Fibroblast of upper back skin (primary cell): ENCODE measurements around the gene DAB1.

ENCODE experiments used
- DNase-seq: peaks from one replicate; pipeline ENCODE4 v3.0.0-alpha.2; 2013

Gene DAB1

DNA sequence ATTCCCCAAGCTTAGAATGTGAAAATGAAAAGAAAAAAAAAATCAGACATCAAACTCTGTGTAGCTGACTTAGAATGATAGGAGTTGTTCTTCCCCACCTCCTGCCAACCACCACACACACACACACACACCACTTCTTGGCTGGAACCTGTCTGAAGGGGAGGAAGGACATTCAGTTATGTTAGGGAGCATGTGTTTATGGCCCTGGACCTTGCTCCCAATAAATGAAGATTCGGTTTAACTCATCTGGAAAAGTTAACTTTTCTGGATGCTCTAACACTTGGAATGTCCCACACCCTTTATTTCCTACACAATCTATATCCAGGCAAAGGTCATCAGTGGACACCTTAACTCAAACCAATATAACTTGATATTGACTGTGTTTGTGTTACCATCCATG lies 112.4 kb downstream of the DAB1 start:
- DNase-seq: no peak

DNA sequence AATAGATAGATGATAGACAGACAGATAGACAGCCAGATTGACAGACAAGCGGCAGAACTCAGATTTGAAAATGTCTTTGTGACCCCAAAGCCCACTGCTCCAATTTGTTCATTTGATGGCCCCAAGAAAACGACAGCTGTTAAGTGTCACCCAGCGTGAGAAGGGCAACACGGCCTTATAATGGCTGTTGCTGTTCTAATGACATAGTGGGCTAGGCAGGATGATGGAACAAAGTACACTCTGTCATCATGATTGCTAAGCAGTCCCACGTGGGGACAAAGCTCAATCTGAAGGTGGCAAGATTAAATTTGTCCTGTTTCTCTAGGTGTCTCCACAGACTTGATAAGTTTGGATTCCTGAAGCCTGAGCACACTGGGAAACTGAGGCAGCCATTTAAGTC lies 112.9 kb downstream of the DAB1 start:
- no peak for DNase-seq

GRCh38 chr1:57309630-57310029 lies 114.2 kb downstream of the DAB1 start:
- no peak for DNase-seq

GRCh38 chr1:57307392-57308170 lies 116.3 kb downstream of the DAB1 start:
- no peak for DNase-seq

GRCh38 chr1:57304591-57304990 lies 119.3 kb downstream of the DAB1 start:
- DNase-seq: no peak

DNA sequence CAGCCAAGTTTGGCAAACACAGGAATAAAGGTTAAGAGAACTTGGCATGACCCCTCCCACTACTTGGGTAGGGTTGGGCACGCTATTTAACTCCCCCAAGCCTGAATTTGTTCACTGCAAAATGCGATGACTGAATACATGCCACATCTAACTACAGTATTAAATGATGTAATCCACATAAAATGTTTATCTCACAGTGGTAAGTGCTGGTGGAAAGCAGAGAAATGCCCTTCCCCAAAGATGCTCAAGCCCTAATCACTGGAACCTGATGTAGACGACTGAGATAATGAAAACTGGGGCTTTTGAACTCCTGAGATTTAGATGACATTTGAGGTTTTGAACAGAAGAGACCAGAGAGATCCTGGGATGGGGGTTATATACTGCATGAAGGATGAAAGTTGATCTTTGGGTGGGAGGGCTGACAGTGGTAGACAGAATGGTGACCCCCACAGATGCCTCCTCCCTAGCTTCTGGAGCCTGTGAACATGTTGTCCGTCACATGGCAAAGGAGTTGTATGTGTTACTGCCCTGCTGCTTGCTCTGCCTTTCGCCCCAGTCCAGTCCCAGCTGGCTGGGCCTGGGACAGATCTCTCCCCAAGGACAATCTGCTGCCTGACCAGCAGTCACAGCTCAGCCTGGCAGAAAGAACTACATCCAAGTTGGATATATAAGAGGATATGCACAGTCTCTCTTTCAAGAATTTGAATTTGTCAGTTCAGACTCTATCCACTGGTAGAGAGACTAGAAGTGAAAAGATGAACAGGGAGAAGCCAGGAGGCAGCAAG lies 120.9 kb downstream of the DAB1 start:
- DNase-seq: no peak

GRCh38 chr1:57300186-57300585 lies 123.7 kb downstream of the DAB1 start:
- no peak for DNase-seq

DNA sequence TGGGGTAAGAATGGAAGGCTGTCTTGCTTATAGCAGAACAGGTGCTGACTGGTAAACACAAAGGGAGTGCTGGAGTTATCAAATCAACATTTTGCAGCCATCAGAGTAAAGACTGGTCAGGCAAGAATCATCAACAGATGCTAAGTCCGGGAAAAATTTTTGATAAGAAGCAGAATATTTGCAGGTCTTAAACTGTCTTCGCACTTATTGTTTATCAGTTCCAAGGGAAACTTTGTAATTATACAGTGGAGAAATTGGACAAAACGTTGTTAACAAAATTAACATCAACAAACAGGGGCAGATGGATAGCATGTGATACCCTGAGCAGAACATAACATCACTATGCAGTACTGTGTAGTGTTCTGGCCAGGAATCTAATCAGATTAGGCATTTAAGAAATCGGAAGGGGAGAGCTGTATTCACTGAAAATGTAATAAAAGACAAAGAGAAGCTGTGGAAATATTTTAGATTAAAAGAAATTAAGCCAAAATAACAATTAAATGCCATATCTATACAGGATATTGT lies 127.1 kb downstream of the DAB1 start:
- DNase-seq: no peak

DNA sequence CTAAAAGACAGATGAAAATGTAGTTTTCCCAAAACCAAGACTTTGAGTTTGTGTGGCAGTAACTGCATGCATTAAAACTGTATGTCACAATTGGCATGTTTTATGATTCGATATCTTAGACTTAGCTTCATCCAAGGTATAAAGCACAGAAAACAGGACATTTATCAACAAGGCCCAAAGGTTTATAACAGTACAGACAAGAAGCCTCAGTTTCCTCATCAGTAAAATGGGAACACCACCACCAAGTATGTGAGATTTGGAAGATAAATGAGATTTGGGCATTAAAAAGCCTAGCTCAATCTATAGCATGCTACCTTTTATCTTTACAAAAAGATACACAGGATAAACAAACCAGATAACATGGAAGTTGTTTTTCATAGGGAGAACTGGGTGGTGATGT lies 128.5 kb downstream of the DAB1 start:
- no peak for DNase-seq

DNA sequence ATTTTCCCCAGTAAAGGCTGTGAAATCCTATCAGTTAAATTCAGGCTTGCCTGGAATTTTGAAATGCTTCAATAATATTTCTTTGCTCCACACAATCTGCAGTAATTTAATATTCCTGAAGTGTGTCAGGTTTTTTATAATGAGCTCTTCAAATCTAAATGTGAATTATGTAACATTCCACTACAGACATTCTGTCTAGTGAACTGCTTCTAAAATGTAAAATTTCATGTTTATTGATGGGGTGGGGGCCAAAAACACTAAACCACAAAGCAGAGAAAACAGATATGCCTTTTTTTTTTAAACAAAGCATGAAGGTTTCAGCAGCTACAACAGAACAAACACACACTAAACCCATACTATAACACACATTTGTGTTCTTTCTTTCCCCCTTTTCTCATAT lies 129.7 kb downstream of the DAB1 start:
- no peak for DNase-seq

DNA sequence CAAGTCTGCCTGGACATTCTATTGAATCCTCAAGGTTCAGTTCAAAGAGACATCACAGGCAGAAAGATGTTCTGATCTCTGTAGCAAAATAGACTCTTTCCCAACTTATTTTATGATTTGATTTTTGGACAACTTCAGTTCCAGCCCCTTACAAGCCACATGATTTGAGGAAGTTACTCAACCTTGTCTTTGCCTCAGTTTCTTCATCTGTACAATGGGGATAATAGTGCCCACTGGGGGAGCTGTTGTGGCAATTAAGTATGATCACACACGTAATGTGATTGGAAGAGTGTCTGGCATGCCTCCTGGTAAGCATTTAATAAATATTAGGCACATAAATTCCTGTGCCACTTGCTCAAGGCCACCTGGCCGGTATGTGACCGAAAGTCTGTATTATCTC lies 130.6 kb downstream of the DAB1 start:
- no peak for DNase-seq

- DNase-seq: no peak
Measured at GRCh38 chr1:57289781-57290180, 134.1 kb downstream of the DAB1 start.

DNA sequence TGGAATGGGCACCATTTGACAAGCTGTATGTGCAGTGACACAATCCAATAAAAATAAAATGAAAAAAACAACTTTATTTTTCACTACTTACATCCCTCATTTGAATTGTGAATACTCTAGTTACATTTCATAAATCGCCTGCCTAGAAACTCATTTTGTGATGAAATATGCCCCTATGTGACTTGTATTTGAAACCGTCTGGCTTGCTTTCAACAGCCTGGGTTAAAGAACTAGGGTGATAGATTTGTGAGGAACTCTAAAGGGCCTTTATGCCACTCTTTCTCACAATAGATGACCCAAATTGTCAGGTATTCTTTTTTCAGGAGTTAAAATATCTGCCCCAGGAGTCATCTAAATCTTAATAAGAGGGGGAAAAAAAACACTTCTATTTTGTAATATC lies 137.9 kb downstream of the DAB1 start:
- DNase-seq: no peak

GRCh38 chr1:57282411-57282810 lies 141.4 kb downstream of the DAB1 start:
- no peak for DNase-seq

DNA sequence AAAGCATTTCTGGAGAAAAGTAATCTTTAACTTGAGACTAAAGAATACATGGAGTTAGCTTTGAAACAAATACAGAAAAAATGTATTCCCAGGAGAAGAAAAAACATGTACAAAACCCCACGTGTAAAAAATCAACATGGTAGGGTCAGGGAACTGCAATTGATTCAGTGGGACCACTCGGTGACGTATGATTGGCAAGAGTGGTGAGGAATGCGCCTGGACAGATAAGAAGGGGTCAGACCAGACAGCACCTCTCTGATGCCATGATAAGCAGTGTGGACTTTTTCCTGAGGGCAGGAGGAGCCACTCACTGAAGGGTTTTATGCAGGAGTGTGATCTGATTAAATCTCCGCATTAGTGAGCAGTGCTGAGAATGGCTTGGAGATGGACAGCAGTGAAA lies 142.5 kb downstream of the DAB1 start:
- DNase-seq: no peak

DNA sequence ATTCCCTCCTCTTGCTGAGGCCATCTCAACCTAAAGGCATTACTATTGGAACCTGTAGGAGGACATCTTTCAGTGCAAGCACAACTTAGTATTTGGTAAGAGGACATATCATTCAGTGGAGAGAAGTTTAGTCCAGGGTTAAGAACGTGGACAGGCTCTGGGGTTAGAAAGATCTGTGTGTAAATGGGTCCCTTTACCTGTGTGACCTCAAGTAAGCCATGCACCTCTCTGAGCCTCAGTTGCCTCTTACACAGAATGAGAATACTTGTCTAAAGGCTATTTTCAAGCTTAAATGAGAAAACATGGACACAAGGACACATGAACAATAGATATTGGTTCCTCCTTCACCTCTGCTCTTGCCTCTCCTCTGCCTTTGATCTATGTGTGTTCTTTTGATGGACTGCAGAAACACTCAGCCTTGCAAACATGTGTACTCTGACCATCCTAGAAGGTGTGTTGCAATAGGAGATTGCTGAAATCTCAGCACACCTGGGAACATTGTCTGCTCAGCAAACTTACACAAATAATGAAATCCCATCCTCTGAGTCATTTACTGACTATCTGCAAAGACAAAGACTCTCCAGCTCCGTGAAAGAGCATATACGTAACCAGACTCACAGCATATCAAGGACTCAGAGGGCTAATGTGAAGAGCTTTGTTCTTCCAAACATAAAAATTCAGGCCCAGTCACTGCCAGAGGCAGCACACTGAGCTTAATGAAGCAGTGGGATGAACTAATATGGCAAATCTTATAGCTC lies 143.8 kb downstream of the DAB1 start:
- DNase-seq: no peak

- no peak for DNase-seq
Measured at GRCh38 chr1:57278558-57278957, 145.3 kb downstream of the DAB1 start.

DNA sequence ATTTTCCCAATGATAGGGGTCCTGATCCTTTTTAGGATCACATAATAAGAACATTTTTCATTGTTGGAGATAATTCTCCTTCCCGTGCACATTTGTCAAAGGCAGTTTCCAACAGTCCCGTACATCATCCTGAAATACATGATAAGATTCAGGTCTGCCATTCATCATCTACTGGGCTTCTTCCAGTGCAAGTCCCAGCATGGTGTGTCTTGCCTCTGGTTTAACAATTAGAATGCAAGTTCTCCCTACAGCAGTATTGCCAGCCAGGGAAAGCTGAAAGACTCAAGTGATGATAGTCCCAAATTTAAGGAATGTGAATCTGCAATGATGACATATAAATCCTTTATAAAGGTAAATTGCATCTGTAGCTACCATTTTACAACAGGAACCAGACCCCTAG lies 146.2 kb downstream of the DAB1 start:
- DNase-seq: no peak

DNA sequence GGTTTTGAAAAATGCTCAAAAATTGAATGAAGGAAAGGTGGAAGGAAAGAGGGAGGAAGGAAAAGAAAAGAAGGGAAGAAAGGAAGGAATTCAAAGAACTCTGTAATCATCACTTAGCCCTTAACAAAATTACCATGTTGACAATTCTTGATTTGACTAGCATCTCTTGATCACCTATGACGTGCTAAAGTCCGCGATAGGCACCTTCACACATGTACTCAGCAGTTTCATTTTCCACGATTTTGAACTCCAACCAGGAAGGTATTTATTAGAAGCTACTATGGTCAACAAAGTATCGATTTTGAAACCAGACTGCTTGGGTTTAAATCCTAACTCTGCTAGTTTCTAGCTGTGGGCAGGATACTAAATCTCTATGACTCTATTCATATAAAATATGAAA lies 146.9 kb downstream of the DAB1 start:
- DNase-seq: no peak

DNA sequence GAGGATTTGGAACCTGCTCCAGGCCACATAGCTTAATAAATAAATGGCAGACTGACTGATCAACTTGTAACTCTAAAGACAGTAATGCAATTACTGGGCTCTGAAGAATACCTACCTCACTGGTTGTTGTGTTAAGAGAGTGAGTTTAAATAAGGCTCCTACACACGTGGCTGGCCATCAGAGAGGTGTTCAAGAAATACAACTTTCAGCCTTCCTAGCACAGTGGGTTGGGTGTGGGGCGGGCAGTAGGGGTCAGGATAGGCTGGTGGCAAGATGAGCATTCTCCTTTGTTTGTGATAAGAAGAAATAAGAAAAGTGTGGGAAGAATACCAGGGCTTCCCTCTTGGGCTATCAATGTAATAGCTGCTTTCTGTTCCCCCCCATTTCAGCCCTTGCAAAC lies 151.3 kb downstream of the DAB1 start:
- DNase-seq: no peak

DNA sequence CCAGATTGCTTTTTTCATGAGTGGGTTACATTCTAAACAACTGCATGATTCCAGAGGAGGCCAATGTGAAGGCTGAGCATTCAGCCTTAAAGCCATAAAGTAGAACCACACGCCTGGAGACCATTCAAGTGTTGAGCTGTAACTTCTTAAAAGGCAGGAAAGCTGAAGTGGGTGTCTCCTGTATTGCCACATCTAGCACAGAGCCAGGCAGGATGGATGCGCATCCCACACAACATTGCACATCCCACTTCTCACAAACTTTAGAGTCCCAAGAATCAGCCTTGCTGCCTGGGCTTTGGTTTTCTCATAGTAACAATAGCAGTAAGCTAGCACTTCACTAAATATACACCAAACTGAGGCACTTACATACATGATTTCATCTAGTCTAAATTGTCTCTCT lies 151.7 kb downstream of the DAB1 start:
- no peak for DNase-seq

DNA sequence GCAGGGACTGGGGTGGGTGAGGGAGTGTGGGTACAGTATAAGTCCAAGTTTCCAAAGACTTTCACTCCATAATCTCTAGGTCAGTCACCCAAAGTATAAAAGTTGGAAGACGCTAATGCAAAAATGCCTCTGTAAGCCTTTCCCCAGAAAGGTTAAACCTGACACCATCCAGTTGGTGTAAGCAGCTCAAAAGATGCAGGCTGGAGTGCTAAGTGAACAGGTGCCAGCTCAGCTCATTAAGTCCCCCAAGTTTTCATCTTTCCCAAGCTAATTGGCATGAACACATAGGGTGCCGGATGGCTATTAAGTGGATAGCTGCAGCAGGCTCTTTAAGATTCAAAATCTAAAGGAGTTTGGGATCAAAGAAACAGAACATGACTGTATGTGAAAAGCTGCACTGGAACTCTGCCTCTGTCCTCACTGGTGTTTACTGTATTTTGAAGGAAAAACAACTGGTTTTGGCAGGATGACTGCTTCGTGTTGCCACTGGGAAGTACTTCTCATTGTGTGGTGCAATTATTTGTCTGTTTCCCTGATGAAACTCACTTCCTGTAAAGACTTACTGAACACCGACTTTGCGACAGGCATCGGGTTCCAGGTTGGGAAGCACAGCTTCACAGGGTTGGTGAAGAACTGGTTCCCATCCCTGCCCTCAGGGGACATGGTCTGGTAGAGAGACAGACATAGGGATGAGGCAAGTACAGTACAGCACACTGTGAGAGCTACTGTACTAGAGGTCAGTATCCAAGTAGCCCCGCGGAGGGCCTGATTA lies 152.7 kb downstream of the DAB1 start:
- DNase-seq: no peak
